ENCODE results near the gene RINL. TPM values are rescaled to one million over a fixed set of nuclear protein-coding genes. Genes with fewer than 3 reads are reported as not detected.

RINL gene
- total and polyA plus RNA-seq, 2 donors from 2014 or later: 9.5 to 13.0 TPM

GRCh38 chr19:38918526-38918925, 40.5 kb upstream of the RINL start:
- Histone ChIP-seq H3K9me3 (ENCODE audit: control insufficient read depth in 2 of 3, insufficient read depth in 1 of 3, low read length in 3 of 3) (no peaks in the 10 kb centered on the region), H3K9ac (ENCODE audit: low read length in 3 of 3) (no peak overlapping the region), H3K27ac (ENCODE audit: low read depth in 2 of 2, low read length in 2 of 2) (no peak overlapping the region), H3K4me3 (ENCODE audit: low read length in 3 of 3) (no peak overlapping the region), H3K27me3 (ENCODE audit: control insufficient read depth, insufficient read depth, low read length) (no peaks in the 10 kb centered on the region), H3K4me1 (ENCODE audit: control insufficient read depth in 2 of 3, insufficient read depth in 2 of 3, low read depth in 1 of 3, low read length in 3 of 3) (no peaks in the 10 kb centered on the region), H3K36me3 (ENCODE audit: control insufficient read depth in 2 of 3, insufficient read depth in 3 of 3, low read length in 3 of 3) (peaks cover 0 to 7% (median 0%) of the 10 kb centered on the region in 3 donors)
- DNase-seq (no peak), FAIRE-seq (no peak)
- intact Hi-C loops (cut with DNase I): no loop called here
- TF ChIP-seq CTCF (IDR thresholded peaks at IDR 0.05; ENCODE audit: borderline replicate concordance, extremely low read depth, insufficient read depth): no peak

GRCh38 chr19:38917921-38918491, 39.9 kb upstream of the RINL start:
- DNase-seq (peak in 1 of 5 donors; percentile 22), FAIRE-seq (no peak)
- no peak overlapping the region for H3K9ac ChIP-seq (ENCODE audit: low read length in 3 of 3)
- H3K4me3 ChIP-seq (ENCODE audit: low read length in 3 of 3): no peak overlapping the region
- H3K27ac ChIP-seq (ENCODE audit: low read depth in 2 of 2, low read length in 2 of 2): no peak overlapping the region
- intact Hi-C loops (cut with DNase I): no loop called here
- no peak for TF ChIP-seq CTCF (IDR thresholded peaks at IDR 0.05; ENCODE audit: borderline replicate concordance, extremely low read depth, insufficient read depth)
- peaks cover 0 to 7% (median 0%) of the 10 kb centered on the region in 3 donors for H3K36me3 ChIP-seq (ENCODE audit: control insufficient read depth in 2 of 3, insufficient read depth in 3 of 3, low read length in 3 of 3)
- H3K4me1 ChIP-seq (ENCODE audit: control insufficient read depth in 2 of 3, insufficient read depth in 2 of 3, low read depth in 1 of 3, low read length in 3 of 3): no peaks in the 10 kb centered on the region
- no peaks in the 10 kb centered on the region for H3K9me3 ChIP-seq (ENCODE audit: control insufficient read depth in 2 of 3, insufficient read depth in 1 of 3, low read length in 3 of 3)
- no peaks in the 10 kb centered on the region for H3K27me3 ChIP-seq (ENCODE audit: control insufficient read depth, insufficient read depth, low read length)

GRCh38 chr19:38917516-38917915, 39.4 kb upstream of the RINL start:
- no peak overlapping the region for H3K9ac ChIP-seq (ENCODE audit: low read length in 3 of 3)
- DNase-seq (no peak), FAIRE-seq (no peak)

More at GRCh38 chr19:38917516-38917915, 39.4 kb upstream of the RINL start:
- intact Hi-C loops (cut with DNase I): no loop called here
- H3K36me3 ChIP-seq (ENCODE audit: control insufficient read depth in 2 of 3, insufficient read depth in 3 of 3, low read length in 3 of 3): peaks cover 0 to 7% (median 0%) of the 10 kb centered on the region in 3 donors
- no peaks in the 10 kb centered on the region for H3K9me3 ChIP-seq (ENCODE audit: control insufficient read depth in 2 of 3, insufficient read depth in 1 of 3, low read length in 3 of 3)
- H3K4me1 ChIP-seq (ENCODE audit: control insufficient read depth in 2 of 3, insufficient read depth in 2 of 3, low read depth in 1 of 3, low read length in 3 of 3): no peaks in the 10 kb centered on the region
- H3K4me3 ChIP-seq (ENCODE audit: low read length in 3 of 3): no peak overlapping the region
- H3K27me3 ChIP-seq (ENCODE audit: control insufficient read depth, insufficient read depth, low read length): no peaks in the 10 kb centered on the region
- no peak for TF ChIP-seq CTCF (IDR thresholded peaks at IDR 0.05; ENCODE audit: borderline replicate concordance, extremely low read depth, insufficient read depth)
- H3K27ac ChIP-seq (ENCODE audit: low read depth in 2 of 2, low read length in 2 of 2): no peak overlapping the region

Data from kidney (tissue), 14 donors.